OCI-LY1 (cell line): ENCODE data around the gene NOTCH2.

Experiments used
- H2AFZ ChIP-seq: fragments of 200-600 bp; sonication (generic), shearing (Covaris generic); 2 replicates; pipeline ENCODE4 v1.6.0; 2014; ENCODE audit warnings: antibody characterized with exemption, mild to moderate bottlenecking, low read length
- H3F3A ChIP-seq: fragments of 200-600 bp; sonication (generic), shearing (Covaris generic); 2 replicates; pipeline ENCODE4 v1.6.0; 2014; ENCODE audit warnings: mild to moderate bottlenecking, antibody characterized with exemption, low read length, moderate library complexity; ENCODE audit not compliant: insufficient read depth
- H3K27ac ChIP-seq: fragments of 200-600 bp; sonication (generic); 2 replicates; pipeline ENCODE4 v1.5.1; 2014; ENCODE audit warnings: low read length, mixed run types, mild to moderate bottlenecking, low read depth; ENCODE audit not compliant: poor library complexity, severe bottlenecking
- H3K27me3 ChIP-seq: fragments of 200-600 bp; sonication (generic); 2 replicates; pipeline ENCODE4 v1.6.0; 2014; ENCODE audit warnings: antibody characterized with exemption, mild to moderate bottlenecking, low read length, moderate library complexity; ENCODE audit not compliant: insufficient read depth
- H3K36me3 ChIP-seq: fragments of 200-600 bp; sonication (generic); 2 replicates; pipeline ENCODE4 v1.6.1; 2014; ENCODE audit warnings: mild to moderate bottlenecking, antibody characterized with exemption, low read length, moderate library complexity, mixed read lengths; ENCODE audit not compliant: insufficient read depth
- H3K4me1 ChIP-seq: fragments of 200-600 bp; sonication (generic); 2 replicates; pipeline ENCODE4 v1.5.1; 2014; ENCODE audit warnings: mild to moderate bottlenecking, low read length, moderate library complexity; ENCODE audit not compliant: insufficient read depth, severe bottlenecking
- H3K4me2 ChIP-seq: fragments of 200-600 bp; sonication (generic), shearing (Covaris generic); 2 replicates; pipeline ENCODE4 v1.6.1; 2014; ENCODE audit warnings: low read length
- H3K4me3 ChIP-seq: fragments of 200-600 bp; sonication (generic); 2 replicates; pipeline ENCODE4 v1.5.1; 2014; ENCODE audit warnings: low read length, low read depth, mild to moderate bottlenecking, mixed read lengths; ENCODE audit not compliant: poor library complexity, severe bottlenecking
- H3K79me2 ChIP-seq: fragments of 200-600 bp; shearing (Covaris generic); 2 replicates; pipeline ENCODE4 v1.6.1; 2016; ENCODE audit warnings: mixed run types, low read length, mixed read lengths; ENCODE audit not compliant: insufficient read depth
- H3K9ac ChIP-seq: fragments of 200-600 bp; sonication (generic), shearing (Covaris generic); 2 replicates; pipeline ENCODE4 v1.6.1; 2014; ENCODE audit warnings: mild to moderate bottlenecking, low read length, mixed read lengths
- H3K9me2 ChIP-seq: fragments of 200-600 bp; sonication (generic), shearing (Covaris generic); 2 replicates; pipeline ENCODE4 v1.6.1; 2014; ENCODE audit warnings: low read depth, mild to moderate bottlenecking, low read length, mixed read lengths
- H3K9me3 ChIP-seq: fragments of 200-600 bp; shearing (Covaris generic); 2 replicates; pipeline ENCODE4 v1.6.1; 2014; ENCODE audit warnings: low read length, mixed read lengths
- H4K20me1 ChIP-seq: fragments of 200-600 bp; sonication (generic), shearing (Covaris generic); 2 replicates; pipeline ENCODE4 v1.6.0; 2016; ENCODE audit warnings: mild to moderate bottlenecking, low read length; ENCODE audit not compliant: insufficient read depth
- EZH2 ChIP-seq: fragments of 200-600 bp; sonication (generic), shearing (Covaris generic); IDR thresholded peaks from 2 replicates; pipeline ENCODE4 v1.8.0; 2017; ENCODE audit warnings: borderline replicate concordance, mixed run types, mild to moderate bottlenecking, antibody characterized with exemption, low read length, moderate library complexity, mixed read lengths
- TF ChIP-seq, protein P1 (sequence below): fragments of 200-600 bp; sonication (generic), shearing (Covaris generic); IDR thresholded peaks from 2 replicates; pipeline ENCODE4 v1.5.1; 2017; ENCODE audit warnings: mild to moderate bottlenecking, antibody characterized with exemption, low read length, moderate library complexity, mixed read lengths

NOTCH2 gene

DNA sequence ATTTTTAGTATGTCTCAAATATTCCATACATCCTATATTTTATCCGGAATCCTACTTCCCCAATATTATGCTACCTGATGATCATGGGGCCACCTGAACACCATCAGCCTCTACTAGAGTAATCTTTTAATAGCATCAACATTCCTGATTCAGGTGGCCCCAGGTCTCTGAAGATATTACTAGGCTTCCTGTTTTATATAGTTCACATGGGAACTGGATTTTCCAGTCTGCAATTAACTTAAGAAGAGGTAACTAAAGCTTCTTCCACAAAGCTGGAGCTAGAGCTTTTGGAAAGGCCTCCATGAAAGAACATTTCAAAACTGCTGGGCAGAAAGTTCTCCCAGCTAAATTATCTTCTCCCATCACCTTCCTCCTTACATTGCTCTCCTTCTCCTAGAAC lies 100.9 kb downstream of the NOTCH2 start:
- no peaks in the 10 kb centered on the region for H3K9me2 ChIP-seq
- no peaks in the 10 kb centered on the region for H3K27me3 ChIP-seq
- H3K36me3 ChIP-seq = peaks cover 24% of the 10 kb centered on the region; the same call in 1 of the 2 replicates
- H3K27ac ChIP-seq = no peak overlapping the region
- H3K4me2 ChIP-seq = no peak overlapping the region
- no peak overlapping the region for H2AFZ ChIP-seq
- no peaks in the 10 kb centered on the region for H3K79me2 ChIP-seq
- no peaks in the 10 kb centered on the region for H3F3A ChIP-seq
- H3K9ac ChIP-seq = no peak overlapping the region
- no peaks in the 10 kb centered on the region for H4K20me1 ChIP-seq
- no peak for TF ChIP-seq EZH2
- TF ChIP-seq, protein P1, sequence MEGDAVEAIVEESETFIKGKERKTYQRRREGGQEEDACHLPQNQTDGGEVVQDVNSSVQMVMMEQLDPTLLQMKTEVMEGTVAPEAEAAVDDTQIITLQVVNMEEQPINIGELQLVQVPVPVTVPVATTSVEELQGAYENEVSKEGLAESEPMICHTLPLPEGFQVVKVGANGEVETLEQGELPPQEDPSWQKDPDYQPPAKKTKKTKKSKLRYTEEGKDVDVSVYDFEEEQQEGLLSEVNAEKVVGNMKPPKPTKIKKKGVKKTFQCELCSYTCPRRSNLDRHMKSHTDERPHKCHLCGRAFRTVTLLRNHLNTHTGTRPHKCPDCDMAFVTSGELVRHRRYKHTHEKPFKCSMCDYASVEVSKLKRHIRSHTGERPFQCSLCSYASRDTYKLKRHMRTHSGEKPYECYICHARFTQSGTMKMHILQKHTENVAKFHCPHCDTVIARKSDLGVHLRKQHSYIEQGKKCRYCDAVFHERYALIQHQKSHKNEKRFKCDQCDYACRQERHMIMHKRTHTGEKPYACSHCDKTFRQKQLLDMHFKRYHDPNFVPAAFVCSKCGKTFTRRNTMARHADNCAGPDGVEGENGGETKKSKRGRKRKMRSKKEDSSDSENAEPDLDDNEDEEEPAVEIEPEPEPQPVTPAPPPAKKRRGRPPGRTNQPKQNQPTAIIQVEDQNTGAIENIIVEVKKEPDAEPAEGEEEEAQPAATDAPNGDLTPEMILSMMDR = no peak
- H3K9me3 ChIP-seq = no peaks in the 10 kb centered on the region
- no peaks in the 10 kb centered on the region for H3K4me1 ChIP-seq
- no peak overlapping the region for H3K4me3 ChIP-seq

DNA sequence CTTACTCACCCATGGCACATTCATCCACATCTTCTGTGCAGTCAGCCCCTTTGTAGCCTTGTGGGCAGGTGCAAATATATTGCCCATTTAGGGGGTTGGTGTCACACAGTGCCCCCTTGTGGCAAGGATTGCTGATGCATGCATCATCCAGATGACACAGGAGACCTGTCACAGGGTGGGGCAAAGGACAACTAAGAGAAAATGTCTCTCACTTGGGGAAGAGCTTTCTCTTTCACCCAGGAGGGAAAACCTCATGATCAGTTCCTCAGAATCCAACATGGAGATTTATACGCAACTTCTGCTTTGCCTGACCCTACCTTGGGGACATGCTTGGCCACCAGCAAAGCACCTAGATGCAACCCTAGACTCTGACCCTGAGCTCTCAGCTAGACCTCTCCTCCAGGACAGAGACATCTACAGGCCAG lies 101.4 kb downstream of the NOTCH2 start:
- Histone ChIP-seq H3K36me3 (peaks cover 29% of the 10 kb centered on the region; the same call in 1 of the 2 replicates), H3K9ac (no peak overlapping the region), H4K20me1 (no peaks in the 10 kb centered on the region), H3F3A (no peaks in the 10 kb centered on the region), H3K4me3 (no peak overlapping the region), H2AFZ (no peak overlapping the region), H3K9me3 (no peaks in the 10 kb centered on the region), H3K27me3 (no peaks in the 10 kb centered on the region), H3K79me2 (no peaks in the 10 kb centered on the region), H3K27ac (no peak overlapping the region), H3K4me2 (no peak overlapping the region), H3K9me2 (no peaks in the 10 kb centered on the region), H3K4me1 (no peaks in the 10 kb centered on the region)
- TF ChIP-seq, protein P1 = peak; percentile 90
- TF ChIP-seq EZH2 = no peak

DNA sequence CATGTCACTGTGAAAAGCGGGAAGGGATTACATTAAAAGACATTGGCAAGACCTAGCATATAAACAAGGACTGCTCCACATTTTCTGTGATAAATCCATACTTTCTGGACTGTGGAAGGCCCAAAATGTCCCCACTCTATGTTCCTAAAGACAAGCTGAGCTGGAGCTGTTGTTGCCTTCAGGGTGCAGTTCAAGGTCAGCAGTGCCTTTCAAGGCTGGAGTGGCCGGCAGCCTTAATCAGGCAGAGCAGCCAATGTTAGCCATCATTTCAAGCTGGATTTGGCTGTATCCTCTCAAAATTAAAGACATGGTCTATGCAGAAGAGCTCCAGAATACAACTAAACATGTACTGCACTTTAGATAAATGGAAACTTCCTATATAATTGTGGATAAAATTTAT lies 102.8 kb downstream of the NOTCH2 start:
- no peaks in the 10 kb centered on the region for H3K9me3 ChIP-seq
- no peaks in the 10 kb centered on the region for H3K4me1 ChIP-seq
- H2AFZ ChIP-seq = no peak overlapping the region
- H4K20me1 ChIP-seq = no peaks in the 10 kb centered on the region
- H3F3A ChIP-seq = no peaks in the 10 kb centered on the region
- no peak overlapping the region for H3K9ac ChIP-seq
- H3K27ac ChIP-seq = no peak overlapping the region
- no peaks in the 10 kb centered on the region for H3K79me2 ChIP-seq
- no peaks in the 10 kb centered on the region for H3K9me2 ChIP-seq
- TF ChIP-seq, protein P1 = no peak
- TF ChIP-seq EZH2 = no peak
- no peak overlapping the region for H3K4me2 ChIP-seq
- H3K4me3 ChIP-seq = no peak overlapping the region
- H3K36me3 ChIP-seq = peaks cover 39% of the 10 kb centered on the region; the same call in 1 of the 2 replicates
- no peaks in the 10 kb centered on the region for H3K27me3 ChIP-seq
